NCI-H524 treated with DMSO at 0.1 percent for 48 hours (cell line): ENCODE results near the gene ADARB2.

Experiments
- DNase-seq: peaks from one replicate; lab custom pipeline; 2025; lab: John Stamatoyannopoulos, UW

The ADARB2 gene

GRCh38 chr10:1128649-1129048 is 608.7 kb downstream of the ADARB2 start:
- no peak for DNase-seq

DNA sequence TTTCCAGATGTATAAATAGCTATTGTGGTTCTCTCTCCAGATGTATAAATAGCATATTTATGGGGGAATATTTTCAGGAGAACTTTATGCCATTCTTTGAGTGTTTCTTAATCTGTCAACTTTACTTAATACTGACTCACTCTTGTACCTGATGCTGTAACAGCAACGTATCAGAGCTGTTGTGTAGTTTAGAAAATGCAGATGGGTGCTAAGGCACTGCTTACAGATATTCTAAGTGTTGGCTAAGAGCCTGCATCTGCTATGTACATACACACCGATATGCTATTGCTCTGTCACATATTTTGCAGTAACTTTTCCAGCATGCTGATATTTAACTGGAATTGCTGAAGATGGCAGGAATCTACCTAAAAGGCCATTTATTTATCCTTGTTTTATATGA is 609.2 kb downstream of the ADARB2 start:
- DNase-seq: no peak

DNA sequence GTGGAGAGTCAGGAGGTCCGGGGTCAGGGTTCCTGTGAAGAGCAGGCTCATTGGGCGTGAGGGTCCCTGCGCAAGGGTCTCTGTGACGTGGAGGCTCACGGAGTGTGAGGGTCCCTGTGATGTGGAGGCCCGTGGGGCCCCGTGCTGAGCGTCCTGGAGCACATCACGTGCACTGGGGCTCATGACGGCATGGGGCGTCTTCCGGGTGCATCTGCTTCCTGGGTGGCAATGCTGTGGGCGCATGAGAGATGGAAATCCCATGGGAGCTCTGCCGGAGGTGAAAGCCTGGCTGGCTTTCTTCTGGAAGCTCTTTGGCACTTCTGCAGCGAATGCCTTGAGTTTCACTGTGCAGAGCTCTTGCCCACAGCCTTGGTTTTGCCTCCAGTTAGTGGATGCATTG is 609.7 kb downstream of the ADARB2 start:
- DNase-seq: no peak
